ENCODE data around the gene PARP8.
"Not testable (repeated sequence)": the region's sequence is repeated elsewhere in the genome, so short reads cannot be mapped to it uniquely, and the experiment has no call there.

PARP8 gene

DNA sequence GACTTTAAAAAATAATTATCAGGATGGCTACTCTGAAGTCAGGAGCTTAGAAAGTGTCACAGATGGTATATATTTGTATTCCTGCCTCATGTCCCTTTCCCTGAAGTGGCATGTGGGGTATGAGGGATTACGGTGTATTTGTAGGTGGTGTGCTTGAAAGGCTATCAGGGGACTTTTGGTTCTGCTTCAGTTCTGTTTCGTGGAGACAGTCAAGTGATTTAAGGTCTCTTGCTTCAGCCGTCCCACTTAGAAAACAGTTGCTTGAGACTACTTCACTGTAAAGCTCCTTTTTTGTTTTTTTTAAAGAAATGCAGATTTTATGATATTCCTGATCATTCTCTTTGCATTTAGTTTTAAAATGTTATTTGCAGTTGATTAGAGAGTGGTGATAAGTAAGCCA lies 18.3 kb downstream of the PARP8 start:
- DNase-seq, result no peak
- in situ Hi-C loops (cut with HindIII; ENCODE audit: low pct_ligation_motif_present, low sequenced_read_pairs), result no loop called here
- TF ChIP-seq, protein P1, sequence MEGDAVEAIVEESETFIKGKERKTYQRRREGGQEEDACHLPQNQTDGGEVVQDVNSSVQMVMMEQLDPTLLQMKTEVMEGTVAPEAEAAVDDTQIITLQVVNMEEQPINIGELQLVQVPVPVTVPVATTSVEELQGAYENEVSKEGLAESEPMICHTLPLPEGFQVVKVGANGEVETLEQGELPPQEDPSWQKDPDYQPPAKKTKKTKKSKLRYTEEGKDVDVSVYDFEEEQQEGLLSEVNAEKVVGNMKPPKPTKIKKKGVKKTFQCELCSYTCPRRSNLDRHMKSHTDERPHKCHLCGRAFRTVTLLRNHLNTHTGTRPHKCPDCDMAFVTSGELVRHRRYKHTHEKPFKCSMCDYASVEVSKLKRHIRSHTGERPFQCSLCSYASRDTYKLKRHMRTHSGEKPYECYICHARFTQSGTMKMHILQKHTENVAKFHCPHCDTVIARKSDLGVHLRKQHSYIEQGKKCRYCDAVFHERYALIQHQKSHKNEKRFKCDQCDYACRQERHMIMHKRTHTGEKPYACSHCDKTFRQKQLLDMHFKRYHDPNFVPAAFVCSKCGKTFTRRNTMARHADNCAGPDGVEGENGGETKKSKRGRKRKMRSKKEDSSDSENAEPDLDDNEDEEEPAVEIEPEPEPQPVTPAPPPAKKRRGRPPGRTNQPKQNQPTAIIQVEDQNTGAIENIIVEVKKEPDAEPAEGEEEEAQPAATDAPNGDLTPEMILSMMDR (IDR thresholded peaks at IDR 0.05; ENCODE audit: low read depth, low read length, missing control alignments), result no peak
- Histone ChIP-seq H3K27ac (no peak overlapping the region), H3K36me3 (replicated peaks) (no peaks in the 10 kb centered on the region), H3K4me3 (ENCODE audit: low read depth, low read length) (no peak overlapping the region), H3K27me3 (replicated peaks) (no peaks in the 10 kb centered on the region)

DNA sequence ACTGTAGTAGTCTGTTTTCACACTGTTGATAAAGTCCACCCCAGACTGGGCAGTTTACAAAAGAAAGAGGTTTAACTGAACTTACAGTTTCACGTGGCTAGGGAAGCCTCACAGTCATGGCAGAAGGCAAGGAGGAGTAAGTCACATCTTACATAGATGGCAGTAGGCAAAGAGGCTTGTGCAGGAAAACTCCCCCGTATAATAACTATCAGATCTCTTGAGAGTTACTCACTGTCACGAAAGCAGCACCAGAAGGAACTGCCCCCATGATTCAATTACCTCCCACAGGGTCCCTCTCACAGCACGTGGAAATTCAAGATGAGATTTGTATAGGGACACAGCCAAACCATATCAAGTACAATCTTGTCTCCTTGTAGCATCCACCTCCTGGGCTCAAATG lies 21.1 kb downstream of the PARP8 start:
- Histone ChIP-seq H3K27ac (no peak overlapping the region), H3K27me3 (replicated peaks) (no peaks in the 10 kb centered on the region), H3K36me3 (replicated peaks) (no peaks in the 10 kb centered on the region), H3K4me3 (ENCODE audit: low read depth, low read length) (no peak overlapping the region)
- in situ Hi-C loops (cut with HindIII; ENCODE audit: low pct_ligation_motif_present, low sequenced_read_pairs), result no loop called here
- no peak for DNase-seq
- TF ChIP-seq, protein P1 (IDR thresholded peaks at IDR 0.05; ENCODE audit: low read depth, low read length, missing control alignments), result no peak

DNA sequence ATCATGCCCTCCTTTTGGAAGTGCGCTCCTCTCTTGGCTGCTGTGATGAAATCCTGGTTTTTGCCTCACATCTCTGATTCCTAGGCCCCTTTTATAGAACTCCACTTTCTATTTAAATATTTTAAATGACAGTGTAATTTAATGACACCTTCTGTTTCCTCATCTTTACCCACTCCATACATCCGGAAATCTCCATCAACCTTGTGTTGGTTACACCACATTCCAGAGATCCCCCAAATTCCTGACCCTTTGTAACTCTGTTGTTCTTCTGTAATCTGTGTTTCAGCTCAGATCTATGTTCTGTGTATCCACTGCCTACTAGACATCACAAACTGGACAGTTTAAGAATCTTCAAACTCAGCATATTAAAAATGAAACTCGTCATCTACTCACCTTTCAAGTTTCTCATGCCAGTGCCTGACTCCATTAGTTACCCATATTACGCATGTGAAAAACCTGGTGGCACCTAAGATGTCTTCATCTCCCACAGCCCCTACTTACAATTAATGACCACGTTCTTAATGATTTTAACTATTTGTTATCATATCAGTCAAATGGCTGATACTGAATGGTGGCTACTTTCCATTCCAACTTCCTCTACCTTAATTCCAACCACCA lies 25.1 kb downstream of the PARP8 start:
- H3K4me3 ChIP-seq (ENCODE audit: low read depth, low read length), result no peak overlapping the region
- no peak overlapping the region for H3K27ac ChIP-seq
- H3K36me3 ChIP-seq (replicated peaks), result no peaks in the 10 kb centered on the region
- TF ChIP-seq, protein P1 (IDR thresholded peaks at IDR 0.05; ENCODE audit: low read depth, low read length, missing control alignments), result no peak
- in situ Hi-C loops (cut with HindIII; ENCODE audit: low pct_ligation_motif_present, low sequenced_read_pairs), result no loop called here
- no peak for DNase-seq
- H3K27me3 ChIP-seq (replicated peaks), result no peaks in the 10 kb centered on the region

DNA sequence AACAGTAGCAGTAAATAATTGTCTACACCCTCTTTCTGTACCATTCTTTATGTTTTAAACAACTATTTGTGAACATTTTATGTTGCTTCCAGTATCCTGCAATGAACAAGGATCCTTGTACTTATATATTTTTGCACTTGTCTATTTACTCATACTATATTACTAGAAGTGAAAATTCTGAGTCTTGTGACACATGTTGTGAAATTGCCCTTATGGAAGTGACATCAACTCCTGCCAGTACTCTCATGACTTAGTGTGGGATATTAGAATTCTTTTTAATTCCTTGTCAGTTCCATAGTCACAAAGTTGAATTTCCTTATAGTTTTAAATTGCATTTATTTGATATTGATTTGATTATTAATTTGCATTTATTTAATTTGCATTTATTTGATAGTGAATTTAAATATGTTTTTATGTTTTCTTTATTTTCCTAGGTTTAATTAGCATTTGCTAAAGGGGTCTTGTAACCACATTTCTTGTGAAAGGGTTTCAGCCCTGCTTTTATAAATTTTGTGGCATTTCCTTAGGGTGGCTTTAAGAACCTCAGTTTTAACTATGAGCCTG lies 27.7 kb downstream of the PARP8 start:
- DNase-seq, result no peak
- TF ChIP-seq, protein P1 (IDR thresholded peaks at IDR 0.05; ENCODE audit: low read depth, low read length, missing control alignments), result no peak
- Histone ChIP-seq H3K36me3 (replicated peaks) (no peaks in the 10 kb centered on the region), H3K4me3 (ENCODE audit: low read depth, low read length) (no peak overlapping the region), H3K27me3 (replicated peaks) (no peaks in the 10 kb centered on the region), H3K27ac (no peak overlapping the region)
- in situ Hi-C loops (cut with HindIII; ENCODE audit: low pct_ligation_motif_present, low sequenced_read_pairs), result no loop called here

DNA sequence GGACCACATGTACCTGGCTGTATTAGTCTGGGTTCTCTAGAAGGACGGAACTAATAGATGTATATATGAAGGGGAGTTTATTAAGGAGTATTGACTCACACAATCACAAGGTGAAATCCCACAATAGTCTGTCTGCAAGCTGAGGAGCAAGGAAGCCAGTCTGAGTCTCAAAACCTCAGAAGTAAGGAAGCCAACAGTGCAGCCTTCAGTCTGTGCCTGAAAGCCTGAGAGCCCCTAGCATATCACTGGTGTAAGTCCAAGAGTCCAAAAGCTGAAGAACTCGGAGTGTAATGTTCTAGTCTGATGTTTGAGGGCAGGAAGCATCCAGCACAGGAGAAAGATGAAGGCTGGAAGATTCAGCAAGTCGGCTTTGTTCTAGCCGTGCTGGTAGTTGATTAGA lies 28.2 kb downstream of the PARP8 start:
- H3K4me3 ChIP-seq (ENCODE audit: low read depth, low read length); H3K27ac ChIP-seq; in situ Hi-C loops (cut with HindIII; ENCODE audit: low pct_ligation_motif_present, low sequenced_read_pairs): not testable (repeated sequence)

DNA sequence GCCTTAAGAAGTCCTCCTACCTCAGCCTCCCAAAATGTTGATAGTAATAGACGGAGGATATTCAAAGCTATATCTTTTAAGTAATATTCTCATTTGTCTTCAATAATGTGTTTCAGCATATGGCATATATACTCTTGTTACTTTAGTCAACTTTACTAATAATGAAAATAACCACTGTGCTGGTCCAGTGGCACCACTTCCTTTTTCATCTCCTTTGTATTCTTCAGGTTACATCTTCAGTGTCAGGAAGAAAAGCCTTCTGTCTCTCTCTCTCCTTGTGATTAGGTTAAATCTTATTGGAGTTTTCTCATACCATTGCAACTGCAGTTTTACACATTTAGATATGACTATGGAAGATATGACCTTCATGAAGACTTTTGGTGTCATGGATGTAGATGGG lies 31.3 kb downstream of the PARP8 start:
- Histone ChIP-seq H3K36me3 (replicated peaks) (no peaks in the 10 kb centered on the region), H3K27me3 (replicated peaks) (no peaks in the 10 kb centered on the region), H3K4me3 (ENCODE audit: low read depth, low read length) (no peak overlapping the region), H3K27ac (no peak overlapping the region)
- no peak for DNase-seq
- in situ Hi-C loops (cut with HindIII; ENCODE audit: low pct_ligation_motif_present, low sequenced_read_pairs), result no loop called here
- TF ChIP-seq, protein P1 (IDR thresholded peaks at IDR 0.05; ENCODE audit: low read depth, low read length, missing control alignments), result no peak

More for the DNA sequence above, 28.2 kb downstream of the PARP8 start:
- not testable (repeated sequence) for H3K36me3 ChIP-seq (replicated peaks); DNase-seq; H3K27me3 ChIP-seq (replicated peaks)

Measured in brain microvascular endothelial cell (primary cell).